ENCODE data around the gene CDH22. TPM values are rescaled to one million over a fixed set of nuclear protein-coding genes. Genes with fewer than 3 reads are reported as not detected.

CDH22 gene
- total and polyA plus RNA-seq, 11 donors = 0.03 to 0.90 (median 0.48) TPM

DNA sequence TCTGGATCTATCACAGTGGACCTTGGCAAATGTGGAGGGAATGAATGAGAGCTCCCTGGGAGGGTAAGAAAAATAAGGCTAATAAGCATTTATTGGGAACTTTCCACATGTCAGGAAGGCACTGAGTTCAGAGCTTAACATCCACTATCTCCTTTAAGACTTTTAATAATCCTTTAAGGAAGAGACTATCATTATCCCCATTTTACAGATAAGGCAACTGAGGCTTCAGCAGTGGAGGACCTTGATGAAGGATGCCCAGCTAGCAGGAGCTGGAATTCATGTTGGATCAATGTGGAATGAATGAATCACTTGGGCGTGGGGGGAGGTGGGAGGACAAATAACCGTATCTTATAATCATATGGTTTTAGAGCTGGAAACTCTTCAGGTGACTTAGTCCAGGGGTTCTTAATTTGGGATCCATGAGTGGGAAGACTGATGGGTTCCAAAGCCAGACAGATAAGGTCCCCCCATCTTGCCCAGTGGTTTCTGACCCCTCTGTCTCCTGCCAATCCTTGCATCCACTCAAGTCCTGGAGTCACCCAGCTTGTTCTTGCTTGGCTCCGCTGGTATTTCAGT lies 135.2 kb downstream of the CDH22 start:
- H3K4me1 ChIP-seq = peaks cover 0 to 9% (median 0%) of the 10 kb centered on the region in 12 donors
- no peaks in the 10 kb centered on the region for H3K36me3 ChIP-seq
- no peak overlapping the region for H3K27ac ChIP-seq
- 59 to 74% (median 64%) methylated on average over 3 of the region's 3 CpGs for WGBS, 4 donors
- intact Hi-C loops (cut with DNase I) = loop anchor here in 8 of 10 donors (5.0 to 10.0 kb wide), 6 partner anchors 41 to 158 kb away; partner anchors contain the start of gene SLC12A5 (in 3 of the 8)
- H3K4me3 ChIP-seq = no peak overlapping the region
- DNase-seq = no peak
- TF ChIP-seq POLR2A (IDR thresholded peaks at IDR 0.05) = no peak
- TF ChIP-seq, protein P1, sequence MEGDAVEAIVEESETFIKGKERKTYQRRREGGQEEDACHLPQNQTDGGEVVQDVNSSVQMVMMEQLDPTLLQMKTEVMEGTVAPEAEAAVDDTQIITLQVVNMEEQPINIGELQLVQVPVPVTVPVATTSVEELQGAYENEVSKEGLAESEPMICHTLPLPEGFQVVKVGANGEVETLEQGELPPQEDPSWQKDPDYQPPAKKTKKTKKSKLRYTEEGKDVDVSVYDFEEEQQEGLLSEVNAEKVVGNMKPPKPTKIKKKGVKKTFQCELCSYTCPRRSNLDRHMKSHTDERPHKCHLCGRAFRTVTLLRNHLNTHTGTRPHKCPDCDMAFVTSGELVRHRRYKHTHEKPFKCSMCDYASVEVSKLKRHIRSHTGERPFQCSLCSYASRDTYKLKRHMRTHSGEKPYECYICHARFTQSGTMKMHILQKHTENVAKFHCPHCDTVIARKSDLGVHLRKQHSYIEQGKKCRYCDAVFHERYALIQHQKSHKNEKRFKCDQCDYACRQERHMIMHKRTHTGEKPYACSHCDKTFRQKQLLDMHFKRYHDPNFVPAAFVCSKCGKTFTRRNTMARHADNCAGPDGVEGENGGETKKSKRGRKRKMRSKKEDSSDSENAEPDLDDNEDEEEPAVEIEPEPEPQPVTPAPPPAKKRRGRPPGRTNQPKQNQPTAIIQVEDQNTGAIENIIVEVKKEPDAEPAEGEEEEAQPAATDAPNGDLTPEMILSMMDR (IDR thresholded peaks at IDR 0.05) = no peak
- peaks cover 18 to 73% (median 34%) of the 10 kb centered on the region in 9 donors for H3K27me3 ChIP-seq
- no peaks in the 10 kb centered on the region for H3K9me3 ChIP-seq
- no peak for ATAC-seq

DNA sequence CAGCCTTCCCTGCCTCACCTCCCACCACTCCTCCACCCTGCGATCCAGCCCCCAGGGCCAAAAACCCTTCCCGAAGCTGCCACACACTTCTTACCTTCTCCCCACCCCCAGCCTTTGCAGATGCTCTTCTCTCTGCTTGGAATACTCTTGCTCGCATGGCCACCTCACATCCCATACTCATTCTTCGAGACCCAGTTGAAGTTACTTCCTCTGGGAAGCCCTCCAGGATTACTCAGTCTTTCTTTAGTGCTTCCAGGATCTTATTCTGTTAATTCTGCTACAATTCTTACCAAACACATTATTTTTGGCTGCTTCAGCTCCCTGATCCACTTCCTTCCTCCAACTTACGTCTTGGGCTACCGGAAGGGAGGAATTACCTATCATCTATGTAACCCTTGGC lies 135.8 kb downstream of the CDH22 start:
- Histone ChIP-seq H3K27me3 (peaks cover 18 to 76% (median 34%) of the 10 kb centered on the region in 9 donors), H3K27ac (no peak overlapping the region), H3K4me1 (peaks cover 0 to 9% (median 0%) of the 10 kb centered on the region in 12 donors), H3K9me3 (no peaks in the 10 kb centered on the region), H3K36me3 (no peaks in the 10 kb centered on the region), H3K4me3 (no peak overlapping the region)
- intact Hi-C loops (cut with DNase I) = loop anchor here in 8 of 10 donors (5.0 to 10.0 kb wide), 6 partner anchors 40 to 158 kb away; partner anchors contain the start of gene SLC12A5 (in 3 of the 8)
- 48 to 57% (median 55%) methylated on average over 6 of the region's 6 CpGs for WGBS, 4 donors
- no peak for TF ChIP-seq POLR2A (IDR thresholded peaks at IDR 0.05)
- TF ChIP-seq, protein P1 (IDR thresholded peaks at IDR 0.05) = no peak
- DNase-seq = no peak
- no peak for ATAC-seq

DNA sequence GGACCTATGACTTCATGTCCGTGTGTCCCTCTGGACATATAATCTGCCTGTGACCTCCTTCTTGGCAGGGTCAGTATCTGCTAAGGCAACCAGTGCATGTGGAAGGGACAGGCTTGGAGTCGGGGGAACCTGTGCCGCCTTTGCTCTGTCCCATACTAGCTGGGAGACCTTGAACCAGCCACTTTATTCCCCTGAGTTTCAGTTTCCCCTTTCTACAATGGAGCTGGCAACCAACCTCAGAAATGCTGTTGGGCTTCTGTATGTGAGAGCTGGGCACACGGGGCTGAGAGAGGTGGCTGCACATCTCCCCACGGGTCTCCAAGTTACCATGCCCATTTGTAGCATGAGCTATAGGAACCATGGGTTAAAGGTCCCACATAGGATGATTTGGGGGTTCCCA lies 136.4 kb downstream of the CDH22 start:
- intact Hi-C loops (cut with DNase I) = loop anchor here in 8 of 10 donors (5.0 to 10.0 kb wide), 6 partner anchors 40 to 157 kb away; partner anchors contain the start of gene SLC12A5 (in 3 of the 8)
- Histone ChIP-seq H3K36me3 (no peaks in the 10 kb centered on the region), H3K9me3 (no peaks in the 10 kb centered on the region), H3K4me3 (no peak overlapping the region), H3K27ac (no peak overlapping the region), H3K4me1 (peaks cover 0 to 9% (median 0%) of the 10 kb centered on the region in 12 donors), H3K27me3 (peaks cover 18 to 76% (median 34%) of the 10 kb centered on the region in 9 donors)
- ATAC-seq (peak in 1 of 4 donors; percentile 74), DNase-seq (no peak)
- TF ChIP-seq POLR2A (IDR thresholded peaks at IDR 0.05) = no peak
- 36 to 52% (median 48%) methylated on average over 5 of the region's 5 CpGs for WGBS, 4 donors

DNA sequence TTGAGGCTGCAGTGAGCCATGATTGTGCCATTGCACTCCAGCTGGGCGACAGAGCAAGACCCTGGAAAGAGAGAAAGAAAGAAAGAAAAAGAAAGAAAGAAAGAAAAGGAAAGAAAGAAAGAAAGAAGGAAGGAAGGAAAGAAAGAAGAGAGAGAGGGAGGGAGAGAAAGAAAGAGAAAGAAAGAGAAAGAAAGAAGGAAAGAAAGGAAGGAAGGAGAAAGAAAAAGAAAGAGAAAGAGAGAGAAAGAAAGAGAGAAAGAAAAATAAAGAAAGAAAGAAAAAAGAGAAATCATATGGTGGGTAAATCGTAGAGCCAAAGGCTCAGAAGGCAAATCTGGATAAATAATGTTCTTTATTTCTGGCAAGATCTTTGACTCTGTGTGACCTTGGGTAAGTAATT lies 136.8 kb downstream of the CDH22 start:
- Histone ChIP-seq H3K4me1 (peaks cover 0 to 9% (median 0%) of the 10 kb centered on the region in 12 donors), H3K4me3 (no peak overlapping the region), H3K27ac (no peak overlapping the region), H3K9me3 (no peaks in the 10 kb centered on the region), H3K27me3 (peaks cover 18 to 76% (median 32%) of the 10 kb centered on the region in 9 donors), H3K36me3 (no peaks in the 10 kb centered on the region)
- DNase-seq (no peak), ATAC-seq (no peak)
- 58 to 66% (median 65%) methylated on average over 2 of the region's 2 CpGs for WGBS, 4 donors
- intact Hi-C loops (cut with DNase I) = loop anchor here in 8 of 10 donors (5.0 to 10.0 kb wide), 6 partner anchors 39 to 157 kb away; partner anchors contain the start of gene SLC12A5 (in 3 of the 8)
- TF ChIP-seq POLR2A (IDR thresholded peaks at IDR 0.05) = no peak
- TF ChIP-seq, protein P1 (IDR thresholded peaks at IDR 0.05) = no peak
